Esophagus squamous epithelium (tissue), 4 donors: ENCODE measurements around the gene GALNT17.

Experiments
- CTCF ChIP-seq, 6 experiments: fragments of 450-650 bp in 4 of 6; fragments of 200-600 bp in 2 of 6; sonication (generic) in 2 of 6; IDR thresholded peaks; one replicate each; pipeline ENCODE4 v1.5.1; 2016 to 2019; ENCODE audit warnings: antibody characterized with exemption in 6 of 6, mild to moderate bottlenecking in 4 of 6, moderate library complexity in 4 of 6
- POLR2A ChIP-seq, 4 donors: fragments of 450-650 bp; IDR thresholded peaks; one replicate each; pipeline ENCODE4 v1.6.1; 2017; ENCODE audit warnings: antibody characterized with exemption in 4 of 4, mild to moderate bottlenecking in 4 of 4, moderate library complexity in 3 of 4

GRCh38 chr7:71132127-71132376 lies at the start of gene GALNT17:
- TF ChIP-seq CTCF (IDR thresholded peaks at IDR 0.05) (no peak), POLR2A (IDR thresholded peaks at IDR 0.05) (no peak)
